Stimulated activated CD4-positive, alpha-beta T cell treated with anti-CD3 and anti-CD28 coated beads, Interleukin-12 subunit alpha, Interleukin-12 subunit beta, amount 100 ng/mL, for 4 hours (primary cell): Measurements from ENCODE around the gene ZC3H12C.
"Not testable (repeated sequence)": the region's sequence is repeated elsewhere in the genome, so short reads cannot be mapped to it uniquely, and the experiment has no call there.

ENCODE experiments used
- DNase-seq: peaks from one replicate; pipeline ENCODE4 v3.0.0-alpha.2; 2020

ZC3H12C gene

DNA sequence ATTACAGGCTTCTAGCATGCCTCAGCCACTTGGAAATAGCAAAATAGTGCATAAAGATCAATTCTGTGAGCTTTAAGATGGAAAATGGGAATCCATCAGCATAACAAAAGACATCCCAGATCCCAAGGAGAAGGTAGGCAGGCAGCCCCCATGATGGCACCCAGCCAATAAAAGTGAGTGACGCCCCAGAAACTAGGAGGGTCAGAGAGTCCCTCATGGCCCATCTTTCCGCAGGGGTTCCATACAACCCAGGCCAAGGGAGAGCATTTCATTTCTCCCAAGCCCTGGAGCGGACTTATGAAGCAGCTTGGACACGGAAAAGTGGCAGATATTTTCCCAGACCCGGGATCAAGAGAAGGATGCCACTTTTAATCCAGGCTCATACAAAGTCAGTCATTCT lies 93.3 kb downstream of the ZC3H12C start:
- DNase-seq = no peak

DNA sequence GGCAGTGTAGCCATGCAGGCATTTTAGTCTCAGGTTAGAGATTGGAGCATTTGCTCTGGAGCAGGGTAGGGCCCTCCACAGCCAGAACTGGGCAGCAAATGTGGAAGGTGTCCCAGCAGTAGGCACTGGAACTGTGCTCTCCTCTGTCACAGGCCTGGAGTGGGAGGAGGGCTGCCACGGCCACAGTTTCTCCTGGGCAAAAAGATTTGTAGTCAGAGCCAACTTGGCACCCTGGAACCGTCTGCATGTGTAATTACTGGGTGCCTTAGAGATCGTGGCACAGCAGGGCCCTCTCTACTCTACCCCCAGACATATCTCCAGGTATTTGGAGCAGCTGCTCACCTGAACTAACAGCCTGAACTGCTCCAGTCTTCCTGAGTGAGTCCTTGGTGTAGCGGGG lies 93.7 kb downstream of the ZC3H12C start:
- DNase-seq = no peak

DNA sequence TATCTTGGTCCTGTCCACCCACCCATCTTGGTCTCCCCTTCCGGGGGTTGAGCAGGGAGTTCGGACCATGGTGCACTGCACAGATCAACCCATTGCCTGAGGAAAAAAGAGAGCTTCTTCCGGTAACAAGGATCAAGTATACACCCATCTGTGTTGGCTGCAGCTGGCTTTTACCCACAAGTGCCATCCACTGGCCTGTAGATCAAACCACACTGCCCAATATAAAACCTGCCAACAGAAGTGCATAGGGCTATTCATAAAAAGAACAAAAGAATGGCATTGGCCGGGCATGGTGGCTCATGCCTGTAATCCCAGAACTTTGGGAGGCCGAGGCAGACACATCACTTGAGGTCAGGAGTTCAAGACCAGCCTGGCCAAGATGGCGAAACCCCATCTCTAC lies 94.5 kb downstream of the ZC3H12C start:
- no peak for DNase-seq

DNA sequence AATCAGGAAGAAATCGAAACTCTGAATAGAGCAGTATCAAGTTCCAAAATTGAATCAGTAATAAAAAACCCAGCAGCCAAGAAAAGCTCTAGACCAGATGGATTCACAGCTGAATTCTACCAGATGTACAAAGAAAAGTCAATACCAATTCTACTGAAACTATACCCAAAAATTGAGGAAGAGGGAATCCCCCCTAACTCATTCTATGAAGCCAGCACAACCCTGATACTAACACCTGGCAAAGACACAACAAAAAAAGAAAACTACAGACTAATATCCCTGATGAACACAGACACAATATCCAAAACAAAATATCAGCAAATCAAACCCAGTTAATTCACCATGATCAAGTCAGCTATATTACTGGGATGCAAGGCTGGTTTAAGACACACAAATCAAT lies 97.7 kb downstream of the ZC3H12C start:
- DNase-seq = no peak

DNA sequence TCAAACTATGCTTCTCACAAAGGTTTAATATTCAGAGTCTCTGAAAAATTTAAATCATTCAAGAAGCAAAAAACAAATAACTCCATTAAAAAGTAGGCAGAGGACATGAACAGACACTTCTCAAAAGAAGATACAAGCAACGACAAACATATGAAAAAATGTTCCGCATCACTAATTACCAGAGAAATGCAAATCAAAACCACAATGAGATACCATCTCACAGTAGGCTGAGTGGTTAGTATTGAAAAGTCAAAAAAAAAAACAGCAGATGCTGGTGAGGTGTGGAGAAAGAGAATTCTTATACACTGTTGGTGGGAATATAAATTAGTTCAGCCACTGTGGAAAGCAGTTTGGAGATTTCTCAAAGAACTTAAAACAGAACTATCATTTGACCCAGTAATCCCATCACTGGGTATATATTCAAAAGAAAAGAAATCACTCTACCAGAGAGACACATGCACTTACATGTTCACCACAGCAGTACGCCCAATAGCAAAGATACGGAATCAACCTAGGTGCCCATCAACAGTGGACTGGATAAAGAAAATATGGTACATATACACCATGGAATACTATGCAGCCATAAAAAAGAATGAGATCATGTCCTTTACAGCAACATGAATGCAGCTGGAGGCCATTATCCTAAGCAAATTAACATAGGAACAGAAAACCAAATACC lies 99.6 kb downstream of the ZC3H12C start:
- DNase-seq = not testable (repeated sequence)

DNA sequence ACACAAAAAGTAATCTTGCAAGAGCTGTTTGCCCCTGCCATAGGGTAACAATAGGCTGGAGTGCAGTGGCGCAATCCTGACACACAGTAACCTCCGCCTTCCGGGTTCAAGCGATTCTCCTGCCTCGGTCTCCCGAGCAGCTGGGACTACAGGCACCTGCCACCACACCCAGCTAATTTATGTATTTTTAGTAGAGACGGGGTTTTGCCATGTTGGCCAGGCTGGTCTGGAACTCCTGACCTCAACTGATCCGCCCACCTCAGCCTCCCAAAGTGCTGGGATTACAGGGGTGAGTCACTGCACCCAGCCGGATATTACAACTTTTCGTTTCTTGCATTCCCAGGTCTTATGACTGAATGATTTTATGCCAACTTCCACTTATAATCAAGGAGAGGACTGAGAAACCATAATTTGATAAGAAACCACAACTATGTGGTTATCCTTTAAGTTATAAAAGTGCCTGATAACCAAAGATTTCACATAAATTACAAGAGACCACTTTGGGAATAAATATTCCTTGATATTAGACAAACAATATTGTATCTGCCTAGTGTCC lies 101.1 kb downstream of the ZC3H12C start:
- not testable (repeated sequence) for DNase-seq

DNA sequence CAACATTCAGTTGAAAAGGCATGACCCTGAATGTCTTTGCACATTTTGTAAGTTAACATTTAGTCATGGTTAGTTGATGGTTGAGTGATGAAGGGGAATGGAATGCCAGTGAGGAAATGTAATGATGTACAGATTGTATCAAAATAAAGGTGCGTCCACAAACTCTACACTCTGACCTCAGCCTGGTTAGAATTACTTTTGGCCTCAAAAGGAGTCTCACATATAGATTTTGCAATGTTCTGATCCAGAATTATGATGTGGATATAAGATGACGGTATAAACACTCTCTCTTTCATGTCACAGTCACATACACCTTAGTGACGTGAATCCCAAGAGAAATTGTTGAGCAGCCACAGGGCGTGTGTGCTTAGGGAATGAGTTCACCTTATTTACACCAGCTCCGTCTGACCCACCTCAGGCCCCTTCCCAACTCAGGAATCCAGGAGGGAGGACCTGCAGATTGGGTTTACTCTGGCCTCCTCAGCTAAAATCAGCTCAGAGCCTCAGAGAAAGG lies 103.1 kb downstream of the ZC3H12C start:
- no peak for DNase-seq

DNA sequence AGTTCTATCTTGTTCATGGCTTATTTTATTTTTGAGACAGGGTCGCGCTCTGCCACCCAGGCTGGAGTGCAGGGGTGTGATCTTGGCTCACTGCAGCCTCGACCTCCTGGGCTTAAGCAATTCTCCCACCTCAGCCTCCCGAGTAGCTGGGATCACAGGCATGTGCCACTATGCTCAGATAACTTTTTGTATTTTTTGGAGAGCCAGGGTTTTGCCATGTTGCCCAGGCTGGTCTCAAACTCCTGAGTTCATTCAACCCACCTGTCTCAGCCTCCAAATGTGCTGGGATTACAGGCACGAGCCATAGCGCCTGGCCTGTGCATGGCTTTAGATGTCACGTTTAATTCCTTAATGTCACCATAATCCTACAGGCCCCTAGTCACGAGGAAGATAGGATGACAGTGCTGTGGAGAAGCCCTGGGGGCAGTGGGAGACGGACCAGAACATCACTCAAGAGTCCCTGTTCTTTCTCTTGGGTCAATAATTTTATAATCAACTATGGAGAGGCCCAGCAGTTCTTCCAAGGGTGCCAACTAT lies 103.8 kb downstream of the ZC3H12C start:
- no peak for DNase-seq

DNA sequence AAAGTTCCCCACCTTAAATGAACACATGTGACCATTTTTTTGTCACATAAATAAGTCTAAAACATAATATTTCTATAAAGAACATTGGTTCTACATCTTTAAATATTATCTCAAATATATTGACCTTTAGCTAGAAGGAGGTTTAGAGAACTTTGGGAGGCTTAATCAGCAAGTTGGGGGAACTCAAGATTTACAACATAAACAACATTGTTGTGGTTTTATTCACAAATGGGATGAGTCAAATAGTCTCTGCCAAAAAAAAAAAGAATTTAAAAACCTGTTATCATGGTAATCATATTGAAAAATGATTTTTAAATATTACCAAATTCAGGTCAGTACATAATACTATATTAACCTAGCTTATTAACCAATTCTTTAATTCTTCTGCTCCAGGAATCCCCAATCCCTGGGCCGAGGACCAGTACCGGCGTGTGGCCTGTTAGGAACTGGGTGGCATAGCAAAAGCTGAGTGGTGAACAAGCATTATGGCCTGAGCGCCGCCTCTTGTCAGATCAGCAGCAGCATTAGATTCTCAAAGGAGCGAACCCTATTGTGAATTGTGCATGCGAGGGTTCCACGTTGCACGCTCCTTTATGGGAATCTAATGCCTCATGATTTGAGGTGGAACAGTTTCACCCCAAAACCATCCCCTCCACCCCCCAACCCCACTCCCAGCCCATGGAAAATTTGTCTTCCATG lies 105.0 kb downstream of the ZC3H12C start:
- DNase-seq = no peak

DNA sequence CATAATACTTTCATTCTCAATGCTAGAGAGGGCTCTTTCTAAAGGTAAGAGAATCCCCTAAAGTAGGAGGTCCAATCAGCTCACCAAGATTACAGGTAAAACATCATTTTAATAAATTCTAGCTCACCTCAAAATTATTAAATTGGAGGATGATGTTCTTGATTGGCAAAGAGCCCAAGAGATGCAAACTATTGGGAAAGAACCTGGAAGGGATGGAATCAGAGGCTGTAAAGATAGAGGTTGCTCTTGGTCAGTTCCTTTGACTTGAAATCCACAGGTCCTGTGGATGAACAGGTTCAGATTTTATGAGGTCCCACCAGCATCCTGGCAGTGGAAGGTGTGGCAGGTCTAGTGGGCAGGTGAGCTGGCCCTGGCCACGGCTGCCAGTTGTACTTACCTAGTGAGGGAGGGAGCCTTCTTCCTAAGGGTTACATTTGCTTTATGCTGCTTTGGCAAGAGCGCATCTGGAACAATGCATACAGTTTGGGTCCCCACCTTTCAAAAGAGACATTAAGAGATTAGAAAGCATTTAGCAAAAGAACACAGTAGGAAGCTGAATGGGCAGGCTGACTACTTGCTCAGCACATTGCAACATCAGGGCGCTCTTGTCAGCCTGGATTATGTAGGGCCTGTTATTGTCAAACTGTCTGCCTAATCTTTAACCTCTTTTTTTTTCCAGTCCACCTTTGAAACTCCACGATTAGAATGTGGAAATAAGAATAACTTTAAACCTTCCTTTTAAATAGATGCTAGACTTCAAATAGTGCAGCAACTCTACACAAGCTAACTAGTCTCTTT lies 106.2 kb downstream of the ZC3H12C start:
- DNase-seq = no peak

DNA sequence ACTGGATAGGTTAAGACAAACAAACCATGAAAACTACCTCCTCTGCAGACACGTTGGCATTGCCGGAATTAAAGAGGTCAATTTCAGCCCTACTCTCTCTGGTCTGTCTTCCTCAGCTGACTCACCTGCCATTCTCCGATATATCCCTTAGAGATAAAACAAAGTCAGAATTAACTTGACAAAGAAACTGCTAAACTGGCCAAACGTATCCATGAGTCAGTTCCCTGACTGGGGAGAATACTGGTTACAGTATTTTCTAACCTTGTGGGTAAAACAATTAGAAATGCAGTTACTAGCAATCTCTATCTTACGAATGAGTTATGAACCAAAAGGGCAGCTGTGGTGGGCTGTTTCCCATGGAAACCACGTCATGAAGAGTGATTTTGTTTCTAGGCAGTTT lies 107.0 kb downstream of the ZC3H12C start:
- DNase-seq = no peak

DNA sequence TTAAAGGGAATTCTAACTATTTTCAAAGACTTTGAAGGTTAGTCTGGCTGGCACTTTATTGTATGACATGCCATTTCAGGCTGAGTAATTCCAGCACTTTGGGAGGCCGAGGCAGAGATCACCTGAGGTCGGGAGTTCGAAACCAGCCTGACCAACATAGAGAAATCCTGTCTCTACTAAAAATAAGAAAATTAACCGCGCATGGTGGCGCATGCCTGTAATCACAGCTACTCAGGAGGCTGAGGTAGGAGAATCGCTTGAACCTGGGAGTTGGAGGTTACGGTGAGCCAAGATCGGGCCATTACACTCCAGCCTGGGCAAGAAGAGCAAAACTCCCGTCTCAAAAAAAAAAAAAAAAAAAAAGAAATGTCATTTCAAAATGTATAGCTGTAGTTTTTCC lies 107.6 kb downstream of the ZC3H12C start:
- DNase-seq = no peak

DNA sequence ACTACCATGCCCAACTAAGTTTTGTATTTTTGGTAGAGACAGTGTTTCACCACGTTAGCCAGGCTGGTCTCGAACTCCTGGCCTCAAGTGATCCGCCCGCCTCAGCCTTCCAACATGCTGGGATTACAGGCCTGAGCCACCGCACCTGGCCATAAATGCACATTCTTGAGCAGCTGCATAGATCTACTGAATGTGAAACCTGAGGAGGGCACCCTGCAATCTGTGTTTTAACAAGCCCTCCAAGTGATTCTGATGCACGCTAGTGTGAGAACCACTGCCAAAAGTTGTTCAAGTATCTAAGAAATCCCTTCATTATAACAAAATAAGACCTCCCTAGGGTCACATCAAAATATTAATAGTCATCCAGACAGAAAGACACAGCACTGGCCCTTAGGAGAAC lies 113.9 kb downstream of the ZC3H12C start:
- no peak for DNase-seq

DNA sequence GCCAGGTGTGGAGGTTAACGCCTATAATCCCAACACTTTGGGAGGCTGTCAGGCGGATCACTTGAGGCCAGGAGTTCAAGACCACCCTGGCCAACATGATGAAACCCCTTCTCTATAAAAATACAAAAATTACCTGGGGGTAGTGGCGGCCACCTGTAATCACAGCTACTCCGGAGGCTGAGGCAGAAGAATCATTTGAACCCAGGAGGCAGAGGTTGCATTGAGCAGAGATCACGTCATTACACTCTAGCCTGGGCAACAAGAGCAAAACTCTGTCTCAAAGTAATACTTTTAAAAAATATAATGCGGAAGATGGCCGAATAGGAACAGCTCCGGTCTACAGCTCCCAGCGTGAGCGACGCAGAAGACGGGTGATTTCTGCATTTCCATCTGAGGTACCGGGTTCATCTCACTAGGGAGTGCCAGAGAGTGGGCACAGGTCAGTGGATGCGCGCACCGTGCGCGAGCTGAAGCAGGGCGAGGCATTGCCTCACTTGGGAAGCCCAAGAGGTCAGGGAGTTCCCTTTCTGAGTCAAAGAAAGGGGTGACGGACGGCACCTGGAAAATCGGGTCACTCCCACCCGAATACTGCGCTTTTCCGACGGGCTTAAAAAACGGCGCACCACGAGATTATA lies 115.6 kb downstream of the ZC3H12C start:
- not testable (repeated sequence) for DNase-seq

DNA sequence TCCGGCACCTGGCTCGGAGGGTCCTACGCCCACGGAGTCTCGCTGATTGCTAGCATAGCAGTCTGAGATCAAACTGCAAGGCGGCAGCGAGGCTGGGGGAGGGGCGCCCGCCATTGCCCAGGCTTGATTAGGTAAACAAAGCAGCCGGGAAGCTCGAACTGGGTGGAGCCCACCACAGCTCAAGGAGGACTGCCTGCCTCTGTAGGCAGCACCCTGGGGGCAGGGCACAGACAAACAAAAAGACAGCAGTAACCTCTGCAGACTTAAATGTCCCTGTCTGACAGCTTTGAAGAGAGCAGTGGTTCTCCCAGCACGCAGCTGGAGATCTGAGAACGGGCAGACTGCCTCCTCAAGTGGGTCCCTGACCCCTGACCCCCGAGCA lies 116.1 kb downstream of the ZC3H12C start:
- DNase-seq = not testable (repeated sequence)

DNA sequence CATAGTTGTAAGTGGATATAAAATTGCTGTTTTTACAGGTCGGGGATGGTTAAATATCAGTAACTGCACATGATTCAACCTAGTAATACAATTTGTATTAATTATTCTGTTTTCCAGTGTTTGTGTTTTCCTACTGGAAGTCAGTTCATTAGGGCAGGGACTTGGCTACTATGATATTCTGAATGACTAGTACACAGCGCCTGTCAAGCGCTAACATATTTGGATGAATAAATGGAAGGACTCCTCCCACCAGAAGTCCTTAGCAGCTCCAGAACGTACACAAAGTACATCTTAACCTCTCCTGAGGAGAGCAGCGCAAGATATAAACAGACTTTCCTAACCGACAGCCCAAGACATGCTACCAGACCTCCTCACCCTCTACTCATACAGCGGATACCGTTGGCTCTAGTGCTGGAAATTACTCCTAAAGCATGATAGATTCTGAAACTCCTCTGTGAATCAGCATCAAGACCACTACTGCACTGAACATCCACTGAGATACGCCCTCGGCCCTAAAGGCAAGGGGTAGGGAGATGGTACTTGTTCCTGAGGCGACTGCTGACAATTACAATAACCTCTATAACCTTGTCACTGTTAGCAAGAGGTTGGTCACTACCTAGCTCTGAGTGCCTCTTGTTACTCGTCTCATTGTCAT lies 124.2 kb downstream of the ZC3H12C start:
- no peak for DNase-seq

DNA sequence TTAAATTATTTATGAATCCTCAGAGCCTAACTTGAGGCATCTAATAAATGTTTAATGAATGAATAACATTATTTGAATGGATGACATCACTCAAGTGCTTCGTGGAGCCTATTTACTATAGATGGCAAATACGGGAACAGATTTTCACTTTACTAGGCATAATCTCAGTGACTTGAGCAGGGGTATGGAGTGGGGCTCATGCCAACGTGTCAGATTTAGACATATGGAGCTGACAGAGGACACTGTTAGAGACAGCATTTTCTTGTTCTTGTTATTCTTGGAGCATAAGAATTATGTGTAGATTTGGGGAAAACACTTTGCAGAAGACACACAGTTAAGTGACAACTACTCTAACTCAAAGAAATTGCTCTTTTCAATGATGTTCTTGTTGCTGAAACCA lies 124.7 kb downstream of the ZC3H12C start:
- no peak for DNase-seq

DNA sequence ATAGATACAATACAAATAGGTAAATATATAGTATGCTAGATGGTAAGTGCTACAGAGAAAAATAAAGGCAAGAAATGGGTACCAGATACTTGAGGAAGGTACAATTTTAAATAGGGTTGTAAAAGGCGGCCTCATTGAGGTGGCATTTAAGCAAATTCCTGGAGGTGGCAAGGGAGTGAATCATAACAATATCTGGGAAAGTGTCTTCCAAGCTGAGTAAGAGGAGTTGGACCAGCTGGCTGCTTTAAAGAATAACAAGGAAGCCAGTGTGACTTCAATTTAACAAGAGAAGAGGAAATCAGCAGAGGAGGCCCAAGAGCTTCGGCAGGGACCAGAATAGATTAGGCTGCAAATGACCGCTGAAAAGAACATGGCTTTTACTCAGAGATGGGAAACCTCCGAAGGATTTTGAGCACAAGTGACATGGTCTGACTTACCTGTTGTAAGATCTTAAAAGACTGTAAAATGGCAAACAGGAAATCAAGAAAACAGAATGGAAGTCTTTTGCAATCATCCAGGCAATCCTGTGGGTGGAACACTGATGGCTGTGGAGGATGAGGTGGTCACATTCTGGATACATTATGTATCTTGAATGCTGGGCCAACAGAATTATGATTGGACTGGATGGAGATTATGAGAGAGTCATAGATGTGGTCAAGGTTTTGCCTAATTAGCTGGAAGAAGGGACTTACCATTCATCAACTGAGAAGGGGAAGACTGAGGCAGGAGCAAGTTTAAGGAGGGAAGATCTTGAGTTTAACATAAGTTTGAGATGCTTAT lies 126.0 kb downstream of the ZC3H12C start:
- no peak for DNase-seq
